Stimulated activated naive CD8-positive, alpha-beta T cell treated with anti-CD3 and anti-CD28 coated beads, Interleukin-15, amount 100 ng/mL, for 72 hours (primary cell): ENCODE results near the gene COPS7A.
"Not testable (repeated sequence)": the region's sequence is repeated elsewhere in the genome, so short reads cannot be mapped to it uniquely, and the experiment has no call there.

Source experiments
- ATAC-seq: fragments of 150-1000 bp; cut with Tn5 transposase; 2 replicates; pipeline ENCODE4 v1.10.0; 2021; ENCODE audit warnings: mild to moderate bottlenecking, moderate library complexity
- DNase-seq, 2 donors: peaks; one replicate each; pipeline ENCODE4 v3.0.0; 2021 to 2022
- H3K27ac Mint-ChIP-seq, 2 donors: one replicate each; pipeline ENCODE4 v1.8.0; 2022; ENCODE audit warnings: mild to moderate bottlenecking in 2 of 2, mixed read lengths in 2 of 2, moderate library complexity in 2 of 2
- H3K27me3 Mint-ChIP-seq: one replicate; pipeline ENCODE4 v1.8.0; 2022; ENCODE audit warnings: mixed read lengths
- H3K4me1 Mint-ChIP-seq: one replicate; pipeline ENCODE4 v1.8.0; 2022; ENCODE audit warnings: mild to moderate bottlenecking, mixed read lengths
- H3K4me3 Mint-ChIP-seq, 2 donors: one replicate each; pipeline ENCODE4 v1.8.0; 2022; ENCODE audit warnings: mild to moderate bottlenecking in 2 of 2, mixed read lengths in 2 of 2, moderate library complexity in 1 of 2
- H3K9me3 Mint-ChIP-seq, 2 donors: one replicate each; pipeline ENCODE4 v1.8.0; 2022; ENCODE audit warnings: mixed read lengths in 2 of 2

The COPS7A gene

GRCh38 chr12:6698352-6699046, 25.3 kb upstream of the COPS7A start:
- ATAC-seq, result no peak
- H3K4me1 Mint-ChIP-seq, result peaks cover 31% of the 10 kb centered on the region
- no peak overlapping the region for H3K4me3 Mint-ChIP-seq
- peaks cover 52% of the 10 kb centered on the region for H3K27me3 Mint-ChIP-seq
- no peaks in the 10 kb centered on the region for H3K9me3 Mint-ChIP-seq
- no peak for DNase-seq
- H3K27ac Mint-ChIP-seq, result no peak overlapping the region

DNA sequence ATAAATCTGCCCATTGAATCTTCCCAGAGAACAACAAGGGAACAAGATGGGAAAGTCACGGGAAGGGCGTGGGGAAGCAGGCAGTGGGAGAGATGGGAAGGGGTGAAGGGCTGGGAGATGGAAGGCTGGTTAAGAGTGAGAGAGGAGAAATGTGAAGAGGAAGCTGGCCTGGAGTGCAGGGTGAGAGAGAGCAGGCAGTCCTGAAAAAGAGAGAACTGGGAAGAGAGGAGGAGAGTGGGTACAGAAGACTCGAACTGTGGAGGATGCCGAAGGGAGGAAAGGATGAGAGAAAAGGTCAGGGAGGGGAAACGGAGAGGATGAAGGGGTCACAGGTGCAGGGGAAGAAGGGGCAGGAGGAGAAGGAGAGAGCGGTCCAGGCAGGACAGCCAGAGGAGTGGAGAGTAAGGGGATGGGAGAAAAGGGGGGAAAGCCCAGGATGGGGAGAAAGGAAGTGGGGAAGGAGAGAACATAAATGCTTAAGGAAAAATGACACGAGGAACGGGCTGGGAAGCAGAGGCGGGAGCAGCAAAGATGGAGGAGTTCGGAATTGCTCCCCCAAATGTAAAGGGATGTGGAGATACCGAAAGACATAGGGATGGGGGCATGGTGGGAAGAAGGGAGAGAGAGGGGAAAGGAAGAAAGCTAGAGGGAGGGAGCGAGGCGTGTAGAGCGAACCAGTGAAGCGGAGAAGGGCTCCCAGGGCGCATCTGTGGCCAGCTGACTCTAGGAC, 24.4 kb upstream of the COPS7A start:
- DNase-seq (no peak), ATAC-seq (no peak)
- Mint-ChIP-seq H3K27ac (peak overlapping the region in 1 of 2 donors; percentile 81), H3K4me1 (peaks cover 33% of the 10 kb centered on the region), H3K9me3 (no peaks in the 10 kb centered on the region), H3K27me3 (peaks cover 62% of the 10 kb centered on the region), H3K4me3 (peak overlapping the region; percentile 61 to 70)

- DNase-seq, result no peak
- Mint-ChIP-seq H3K27me3 (peaks cover 68% of the 10 kb centered on the region), H3K4me3 (peak overlapping the region; percentile 61 to 70), H3K9me3 (no peaks in the 10 kb centered on the region), H3K4me1 (peaks cover 33% of the 10 kb centered on the region), H3K27ac (no peak overlapping the region)
- peak; percentile 54 for ATAC-seq
Measured at GRCh38 chr12:6699989-6700645, 23.7 kb upstream of the COPS7A start.

- DNase-seq (peak; percentile 40), ATAC-seq (peak; percentile 75)
- peak within 1 kb of the TSS in 1 of 2 donors; percentile 81 for H3K27ac Mint-ChIP-seq
- peaks cover 33% of the 10 kb centered on the region for H3K4me1 Mint-ChIP-seq
- peaks cover 74% of the 10 kb centered on the region for H3K27me3 Mint-ChIP-seq
- H3K9me3 Mint-ChIP-seq, result no peaks in the 10 kb centered on the region
- peak within 1 kb of the TSS; percentile 71 to 80 for H3K4me3 Mint-ChIP-seq
Measured at GRCh38 chr12:6700646-6701051, 23.2 kb upstream of the COPS7A start, which contains the start of gene PIANP. PIANP (minus strand) TSS chr12:6700815; CDS start chr12:6698061, 2,754 bp downstream.

GRCh38 chr12:6701078-6701768, 22.6 kb upstream of the COPS7A start:
- Mint-ChIP-seq H3K27me3 (peaks cover 74% of the 10 kb centered on the region), H3K4me3 (peak overlapping the region; percentile 71 to 80), H3K27ac (peak overlapping the region in 1 of 2 donors; percentile 37), H3K9me3 (no peaks in the 10 kb centered on the region), H3K4me1 (peaks cover 33% of the 10 kb centered on the region)
- DNase-seq, result no peak
- ATAC-seq, result no peak

GRCh38 chr12:6703631-6704030, 20.2 kb upstream of the COPS7A start:
- Mint-ChIP-seq H3K4me3 (no peak overlapping the region), H3K9me3 (no peaks in the 10 kb centered on the region), H3K27me3 (peaks cover 68% of the 10 kb centered on the region), H3K27ac (no peak overlapping the region), H3K4me1 (peaks cover 28% of the 10 kb centered on the region)
- DNase-seq, result no peak
- peak; percentile 44 for ATAC-seq

DNA sequence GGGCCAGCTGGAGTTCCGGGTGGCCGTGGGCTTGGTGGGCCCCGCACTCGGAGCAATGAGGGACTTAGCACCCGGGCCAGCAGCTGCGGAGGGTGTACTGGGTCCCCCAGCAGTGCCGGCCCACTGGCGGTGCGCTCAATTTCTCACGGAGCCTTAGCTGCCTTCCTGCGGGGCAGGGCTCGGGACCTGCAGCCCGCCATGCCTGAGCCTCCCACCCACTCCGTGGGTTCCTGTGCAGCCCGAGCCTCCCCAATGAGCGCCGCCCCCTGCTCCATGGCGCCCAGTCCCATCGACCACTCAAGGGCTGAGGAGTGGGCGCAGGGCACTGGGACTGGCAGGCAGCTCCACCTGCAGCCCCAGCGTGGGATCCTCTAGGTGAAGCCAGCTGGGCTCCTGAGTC, 15.5 kb upstream of the COPS7A start:
- peaks cover 24% of the 10 kb centered on the region for H3K27me3 Mint-ChIP-seq
- H3K4me1 Mint-ChIP-seq, result peaks cover 18% of the 10 kb centered on the region

DNA sequence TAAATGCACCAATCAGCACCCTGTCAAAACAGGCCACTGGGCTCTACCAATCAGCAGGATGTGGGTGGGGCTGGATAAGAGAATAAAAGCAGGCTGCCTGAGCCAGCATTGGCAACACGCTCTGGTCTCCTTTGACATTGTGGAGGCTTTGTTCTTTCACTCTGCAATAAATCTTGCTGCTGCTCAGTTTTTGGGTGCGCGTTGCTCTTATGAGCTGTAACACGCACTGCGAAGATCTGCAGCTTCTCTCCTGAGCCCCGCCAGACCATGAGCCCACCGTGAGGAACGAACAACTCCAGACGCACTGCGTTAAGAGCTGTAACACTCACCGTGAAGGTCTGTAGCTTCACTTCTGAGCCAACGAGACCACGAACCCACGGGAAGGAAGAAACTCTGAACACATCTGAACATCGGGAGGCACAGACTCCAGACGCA, 14.9 kb upstream of the COPS7A start:
- Mint-ChIP-seq H3K9me3 (no peaks in the 10 kb centered on the region), H3K4me3 (peak overlapping the region; percentile 87 to 88), H3K27me3 (peaks cover 17% of the 10 kb centered on the region), H3K27ac (peak overlapping the region; percentile 67 to 85), H3K4me1 (peaks cover 13% of the 10 kb centered on the region)
- peak; percentile 83 for ATAC-seq
- DNase-seq, result peak; percentile 29 to 65

More for the DNA sequence above, 15.5 kb upstream of the COPS7A start:
- ATAC-seq, H3K4me3 Mint-ChIP-seq, DNase-seq, H3K9me3 Mint-ChIP-seq, H3K27ac Mint-ChIP-seq: not testable (repeated sequence)

GRCh38 chr12:6716031-6716873, 7.6 kb upstream of the COPS7A start:
- not testable (repeated sequence) for H3K27ac Mint-ChIP-seq, DNase-seq, H3K9me3 Mint-ChIP-seq, ATAC-seq, H3K4me1 Mint-ChIP-seq, H3K27me3 Mint-ChIP-seq, H3K4me3 Mint-ChIP-seq

DNA sequence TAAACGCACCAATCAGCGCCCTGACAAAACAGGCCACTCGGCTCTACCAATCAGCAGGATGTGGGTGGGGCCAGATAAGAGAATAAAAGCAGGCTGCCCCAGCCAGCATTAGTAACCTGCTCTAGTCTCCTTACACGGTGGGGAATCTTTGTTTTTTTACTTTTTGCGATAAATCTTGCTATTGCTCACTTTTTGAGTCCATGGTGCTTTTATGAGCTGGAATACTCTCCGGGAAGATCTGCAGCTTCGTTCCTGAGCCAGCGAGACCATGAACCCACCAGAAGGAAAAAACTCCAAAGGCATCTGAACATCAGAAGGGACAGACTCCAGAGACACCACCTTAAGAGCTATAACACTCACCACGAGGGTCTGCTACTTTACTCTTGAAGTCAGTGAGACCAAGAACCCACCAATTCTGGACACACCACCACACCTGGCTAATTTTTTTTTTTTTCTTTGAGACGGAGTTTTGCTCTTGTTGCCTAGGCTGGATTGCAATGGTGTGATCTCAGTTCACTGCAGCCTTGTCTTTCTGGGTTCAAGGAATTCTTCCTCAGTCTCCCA, 6.9 kb upstream of the COPS7A start:
- Mint-ChIP-seq H3K9me3 (no peaks in the 10 kb centered on the region), H3K27ac (no peak overlapping the region), H3K4me1 (no peaks in the 10 kb centered on the region), H3K4me3 (no peak overlapping the region), H3K27me3 (no peaks in the 10 kb centered on the region)
- no peak for DNase-seq
- no peak for ATAC-seq

- Mint-ChIP-seq H3K4me1 (peaks cover 26% of the 10 kb centered on the region), H3K4me3 (no peak overlapping the region), H3K9me3 (no peaks in the 10 kb centered on the region), H3K27ac (no peak overlapping the region), H3K27me3 (no peaks in the 10 kb centered on the region)
- DNase-seq (no peak), ATAC-seq (no peak)
Measured at GRCh38 chr12:6722863-6723262, 983 bp upstream of the COPS7A start.

GRCh38 chr12:6724409-6724797, 557 bp downstream of the COPS7A start:
- peak in 1 of 2 donors; percentile 38 for DNase-seq
- Mint-ChIP-seq H3K4me3 (peak overlapping the region; percentile 88 to 97), H3K4me1 (peaks cover 26% of the 10 kb centered on the region), H3K9me3 (no peaks in the 10 kb centered on the region), H3K27me3 (no peaks in the 10 kb centered on the region), H3K27ac (peak overlapping the region; percentile 94 to 96)
- peak; percentile 49 for ATAC-seq

GRCh38 chr12:6725350-6725749, 1.5 kb downstream of the COPS7A start:
- no peak for ATAC-seq
- no peak overlapping the region for H3K27ac Mint-ChIP-seq
- DNase-seq, result no peak
- peak overlapping the region; percentile 49 to 88 for H3K4me3 Mint-ChIP-seq
- H3K9me3 Mint-ChIP-seq, result no peaks in the 10 kb centered on the region
- peaks cover 30% of the 10 kb centered on the region for H3K4me1 Mint-ChIP-seq
- H3K27me3 Mint-ChIP-seq, result no peaks in the 10 kb centered on the region

DNA sequence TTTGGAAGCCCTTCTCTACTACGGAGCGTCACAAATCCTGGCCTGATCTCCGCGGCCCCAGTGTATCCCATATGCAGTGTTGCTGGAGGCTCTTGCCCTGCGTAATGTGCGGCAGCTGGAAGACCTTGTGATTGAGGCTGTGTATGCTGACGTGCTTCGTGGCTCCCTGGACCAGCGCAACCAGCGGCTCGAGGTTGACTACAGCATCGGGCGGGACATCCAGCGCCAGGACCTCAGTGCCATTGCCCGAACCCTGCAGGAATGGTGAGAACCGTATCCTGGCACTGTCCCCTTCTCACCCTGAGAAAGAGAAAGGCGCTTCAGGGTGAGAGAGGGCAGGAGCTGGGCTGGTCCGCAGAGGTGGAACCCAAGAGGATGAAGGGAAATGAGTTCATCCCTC, 5.3 kb downstream of the COPS7A start:
- H3K9me3 Mint-ChIP-seq, result no peaks in the 10 kb centered on the region
- peaks cover 22% of the 10 kb centered on the region for H3K4me1 Mint-ChIP-seq
- H3K27ac Mint-ChIP-seq, result no peak overlapping the region
- DNase-seq (no peak), ATAC-seq (no peak)
- H3K27me3 Mint-ChIP-seq, result no peaks in the 10 kb centered on the region
- H3K4me3 Mint-ChIP-seq, result no peak overlapping the region
